HEK293 (cell line): Measurements from ENCODE around the gene FGD6.

Source experiments
- BCL11A ChIP-seq: fragments of 450-650 bp; formaldehyde crosslinking; IDR thresholded peaks from 2 replicates; pipeline ENCODE4 v1.5.1; 2016; ENCODE audit warnings: low read depth, missing biosample characterization, missing genetic modification characterization
- GLI2 ChIP-seq: fragments of 450-650 bp; formaldehyde crosslinking; IDR thresholded peaks from 2 replicates; pipeline ENCODE4; 2017; ENCODE audit warnings: missing biosample characterization, missing genetic modification characterization, low read depth, borderline replicate concordance
- MYNN ChIP-seq: fragments of 450-650 bp; formaldehyde crosslinking; IDR thresholded peaks from 2 replicates; pipeline ENCODE4 v1.5.1; 2016; ENCODE audit warnings: missing biosample characterization, missing genetic modification characterization, borderline replicate concordance
- OSR2 ChIP-seq: fragments of 450-650 bp; formaldehyde crosslinking; IDR thresholded peaks from 2 replicates; pipeline ENCODE4 v1.5.1; 2016; ENCODE audit warnings: missing biosample characterization, missing genetic modification characterization
- PRDM6 ChIP-seq: fragments of 450-650 bp; formaldehyde crosslinking; IDR thresholded peaks from 2 replicates; pipeline ENCODE4 v1.5.1; 2017; ENCODE audit warnings: missing biosample characterization, missing genetic modification characterization
- SETDB1 ChIP-seq: IDR thresholded peaks from one replicate; pipeline ENCODE4 v1.6.1; 2017; ENCODE audit warnings: mild to moderate bottlenecking, low read length, moderate library complexity, mixed read lengths; ENCODE audit not compliant: insufficient read length
- ZBTB26 ChIP-seq: fragments of 450-650 bp; formaldehyde crosslinking; optimal IDR thresholded peaks from 2 replicates; pipeline ENCODE3; 2016; ENCODE audit warnings: missing biosample characterization, mild to moderate bottlenecking, missing genetic modification characterization
- ZNF174 ChIP-seq: fragments of 450-650 bp; formaldehyde crosslinking; IDR thresholded peaks from 2 replicates; pipeline ENCODE4 v1.5.0; 2017; ENCODE audit warnings: missing biosample characterization, mild to moderate bottlenecking, missing genetic modification characterization
- ZNF24 ChIP-seq: fragments of 450-650 bp; formaldehyde crosslinking; IDR thresholded peaks from 2 replicates; pipeline ENCODE4 v1.5.1; 2016; ENCODE audit warnings: missing biosample characterization, missing genetic modification characterization
- ZNF274 ChIP-seq, 2 experiments: fragments of 200-500 bp in 1 of 2; fragments of 450-650 bp in 1 of 2; sonication (Bioruptor generic) in 1 of 2; formaldehyde crosslinking in 1 of 2; IDR thresholded peaks; 2 replicates each; pipeline versions ENCODE4 v1.5.1 to v1.6.1; 2014 to 2016; ENCODE audit warnings: borderline replicate concordance in 1 of 2, inconsistent platforms in 1 of 2, low read length in 1 of 2, missing biosample characterization in 1 of 2, missing genetic modification characterization in 1 of 2
- ZNF398 ChIP-seq: fragments of 450-650 bp; formaldehyde crosslinking; IDR thresholded peaks from 2 replicates; pipeline ENCODE4 v1.5.1; 2017; ENCODE audit warnings: missing biosample characterization, missing genetic modification characterization
- ZNF449 ChIP-seq: fragments of 450-650 bp; formaldehyde crosslinking; IDR thresholded peaks from 2 replicates; pipeline ENCODE4 v1.5.1; 2017; ENCODE audit warnings: missing biosample characterization, mild to moderate bottlenecking, missing genetic modification characterization, moderate library complexity
- ZNF664 ChIP-seq: fragments of 450-650 bp; formaldehyde crosslinking; IDR thresholded peaks from 2 replicates; pipeline ENCODE4 v1.5.1; 2016; ENCODE audit warnings: missing biosample characterization, missing genetic modification characterization
- TF ChIP-seq, protein P1 (sequence below): fragments of 450-650 bp; formaldehyde crosslinking; IDR thresholded peaks from 2 replicates; pipeline ENCODE4 v1.5.1; 2016; ENCODE audit warnings: missing biosample characterization, missing genetic modification characterization

- TF ChIP-seq, protein P1, sequence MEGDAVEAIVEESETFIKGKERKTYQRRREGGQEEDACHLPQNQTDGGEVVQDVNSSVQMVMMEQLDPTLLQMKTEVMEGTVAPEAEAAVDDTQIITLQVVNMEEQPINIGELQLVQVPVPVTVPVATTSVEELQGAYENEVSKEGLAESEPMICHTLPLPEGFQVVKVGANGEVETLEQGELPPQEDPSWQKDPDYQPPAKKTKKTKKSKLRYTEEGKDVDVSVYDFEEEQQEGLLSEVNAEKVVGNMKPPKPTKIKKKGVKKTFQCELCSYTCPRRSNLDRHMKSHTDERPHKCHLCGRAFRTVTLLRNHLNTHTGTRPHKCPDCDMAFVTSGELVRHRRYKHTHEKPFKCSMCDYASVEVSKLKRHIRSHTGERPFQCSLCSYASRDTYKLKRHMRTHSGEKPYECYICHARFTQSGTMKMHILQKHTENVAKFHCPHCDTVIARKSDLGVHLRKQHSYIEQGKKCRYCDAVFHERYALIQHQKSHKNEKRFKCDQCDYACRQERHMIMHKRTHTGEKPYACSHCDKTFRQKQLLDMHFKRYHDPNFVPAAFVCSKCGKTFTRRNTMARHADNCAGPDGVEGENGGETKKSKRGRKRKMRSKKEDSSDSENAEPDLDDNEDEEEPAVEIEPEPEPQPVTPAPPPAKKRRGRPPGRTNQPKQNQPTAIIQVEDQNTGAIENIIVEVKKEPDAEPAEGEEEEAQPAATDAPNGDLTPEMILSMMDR (tag by site-specific recombination) = no peak
- TF ChIP-seq SETDB1 (no peak), PRDM6 (tag by site-specific recombination) (peak; percentile 81), ZNF274 (IDR thresholded peaks at IDR 0.05; ENCODE audit: low read length) (no peak), ZNF274 (tag by site-specific recombination; IDR thresholded peaks at IDR 0.05; ENCODE audit: borderline replicate concordance) (no peak), OSR2 (tag by site-specific recombination) (no peak), ZNF24 (no peak), GLI2 (no peak), ZNF449 (tag by site-specific recombination) (no peak), ZNF174 (tag by site-specific recombination) (no peak), ZNF398 (tag by site-specific recombination) (no peak), ZBTB26 (tag by site-specific recombination) (no peak), BCL11A (tag by site-specific recombination) (no peak), ZNF664 (tag by site-specific recombination) (no peak), MYNN (tag by site-specific recombination) (no peak)
Measured at GRCh38 chr12:95248095-95248494, 30.8 kb upstream of the FGD6 start.
